Hematopoietic multipotent progenitor cell treated with erythropoietin and hydrocortisone succinate and interleukin-3 and kit ligand, for 15 days (in vitro differentiated cells): ENCODE data around the gene A3GALT2.

ENCODE experiments used
- DNase-seq: peaks from one replicate; pipeline ENCODE4 v3.0.0-alpha.2; 2015; ENCODE audit warnings: low spot score

A3GALT2 gene

DNA sequence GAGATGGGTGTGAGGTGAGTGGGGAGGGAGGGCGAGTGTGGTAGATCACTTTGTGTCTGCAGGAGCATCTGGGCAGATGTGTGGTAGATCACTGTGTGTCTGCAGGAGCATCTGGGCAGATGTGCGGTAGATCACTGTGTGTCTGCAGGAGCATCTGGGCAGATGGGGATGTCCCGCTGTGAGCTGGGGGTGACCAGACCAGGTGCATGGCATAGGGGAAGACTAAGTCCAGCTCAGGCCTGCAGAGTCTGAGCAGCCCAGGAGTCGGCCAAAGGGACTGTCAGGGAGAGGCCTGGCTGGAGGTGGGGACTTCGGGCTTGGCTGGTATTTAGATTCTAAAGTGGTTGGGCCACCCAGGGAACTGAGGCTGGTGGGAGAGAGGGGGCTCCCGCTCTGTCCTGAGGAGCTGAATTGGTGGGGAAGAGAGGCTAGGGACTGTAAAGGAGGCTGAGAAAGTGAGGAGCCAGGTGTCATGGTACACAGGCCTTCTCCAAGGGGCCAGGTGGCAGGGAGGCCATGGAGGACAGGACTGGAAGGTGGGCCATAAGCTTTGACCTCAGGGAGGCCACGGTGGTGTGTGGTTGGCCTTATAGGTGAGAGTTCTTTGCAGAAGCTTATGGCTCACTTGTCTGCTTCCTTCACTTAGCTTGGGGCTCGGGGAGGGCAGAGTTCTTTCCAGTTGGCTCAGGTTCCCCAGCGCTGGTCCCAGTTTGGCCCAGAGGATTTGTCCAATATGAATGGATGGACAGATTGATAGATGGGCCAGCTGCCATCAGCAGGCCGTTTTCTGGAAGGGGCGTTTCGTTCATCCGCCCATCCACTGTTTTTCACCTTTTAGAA is 49.0 kb downstream of the A3GALT2 start:
- DNase-seq, result no peak

GRCh38 chr1:33270808-33271465 is 50.0 kb downstream of the A3GALT2 start:
- DNase-seq, result no peak

- DNase-seq, result no peak
Measured at GRCh38 chr1:33270379-33270778, 50.5 kb downstream of the A3GALT2 start.

DNA sequence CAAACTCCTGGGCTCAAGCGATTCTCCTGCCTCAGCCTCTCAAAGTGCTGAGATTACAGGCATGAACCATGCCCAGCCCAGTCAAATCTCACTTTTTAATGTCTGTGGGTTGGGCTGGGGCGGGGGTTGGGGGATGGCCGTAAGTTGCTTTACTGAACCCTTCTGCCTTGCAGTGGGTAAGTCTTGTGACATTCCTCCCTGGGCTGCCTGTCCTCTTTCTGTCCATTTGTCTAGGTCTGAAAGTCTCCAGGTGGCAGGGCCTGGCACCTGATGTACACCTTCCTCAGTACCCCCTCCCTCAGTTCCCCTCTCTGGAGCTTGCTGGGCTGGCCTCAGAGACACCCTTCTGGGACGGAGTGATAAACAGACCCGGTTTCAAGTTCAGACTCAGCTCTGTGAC is 51.3 kb downstream of the A3GALT2 start:
- no peak for DNase-seq

DNA sequence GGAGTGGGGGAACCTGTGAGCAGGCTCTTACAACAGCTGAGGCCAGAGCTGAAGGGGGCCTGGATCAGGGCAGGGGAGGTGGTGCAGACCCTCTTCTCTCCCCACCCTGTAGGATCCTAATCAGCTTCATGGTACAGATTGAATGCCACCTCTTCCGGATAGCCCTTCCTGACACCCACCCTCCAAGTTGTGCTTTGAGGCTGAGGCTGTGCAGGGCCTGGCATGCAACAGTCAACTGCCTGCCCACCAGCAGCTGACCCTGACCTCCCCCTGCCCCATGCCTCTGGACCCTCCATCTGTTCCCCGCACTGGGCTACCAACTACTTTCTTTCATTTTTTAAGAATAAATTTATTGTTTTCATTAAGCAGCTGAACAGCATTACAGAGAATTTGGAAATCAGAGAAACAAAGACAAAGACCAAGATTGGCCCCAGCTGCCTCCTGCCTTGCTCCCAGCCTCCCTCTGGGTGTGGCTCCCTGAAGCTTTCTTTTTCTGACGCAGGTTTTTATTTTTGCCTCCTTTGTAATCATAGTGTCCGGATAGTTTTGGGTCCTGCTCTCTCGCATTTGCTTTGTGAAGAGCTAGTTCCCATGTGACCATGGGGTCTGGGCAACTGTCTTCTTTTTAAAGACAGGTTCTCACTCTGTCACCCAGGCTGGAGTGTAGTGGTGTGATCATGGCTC is 51.8 kb downstream of the A3GALT2 start:
- DNase-seq, result no peak

- no peak for DNase-seq
Measured at GRCh38 chr1:33268457-33268856, 52.4 kb downstream of the A3GALT2 start.

- no peak for DNase-seq
Measured at GRCh38 chr1:33267468-33268205, 53.3 kb downstream of the A3GALT2 start.

- no peak for DNase-seq
Measured at GRCh38 chr1:33266766-33267165, 54.1 kb downstream of the A3GALT2 start.

DNA sequence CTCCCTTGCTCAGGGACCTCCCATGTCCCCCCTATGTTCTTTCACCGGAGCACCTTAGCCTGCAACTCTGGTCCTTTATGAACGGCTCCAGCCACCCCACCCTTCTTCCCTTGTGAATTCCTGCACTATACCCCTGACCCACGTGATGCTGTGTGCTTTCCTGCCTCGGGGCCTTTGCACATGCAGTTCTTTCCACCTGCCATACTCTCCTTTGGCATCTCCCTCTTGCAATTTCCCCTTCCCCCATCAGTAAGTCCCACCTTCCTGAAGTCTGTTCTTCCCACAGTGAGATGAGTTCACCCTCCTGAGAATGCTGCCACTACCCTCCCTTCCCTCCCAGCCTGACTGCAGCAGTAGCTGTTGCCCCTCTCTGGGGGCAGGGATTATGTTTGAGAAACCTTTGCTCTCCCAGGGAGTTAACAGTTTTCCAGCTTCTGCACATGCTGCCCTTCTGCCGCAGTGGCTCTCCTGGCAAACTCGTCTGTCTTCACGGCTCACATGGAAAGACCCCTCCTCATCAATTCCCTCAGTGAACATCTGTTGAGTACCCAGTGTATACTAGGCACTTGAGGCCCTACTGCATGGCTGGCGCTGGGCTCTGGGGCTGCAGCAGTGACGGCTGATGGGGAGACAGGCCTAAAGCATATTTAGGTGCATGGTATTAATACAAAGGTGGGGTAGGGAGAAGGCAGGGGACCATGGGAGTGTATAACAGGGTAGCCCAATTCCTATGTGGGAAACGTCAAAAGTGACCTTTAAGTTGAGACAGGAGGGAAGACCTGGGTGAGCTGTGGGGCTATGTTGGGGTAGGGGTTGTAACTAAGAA is 54.9 kb downstream of the A3GALT2 start:
- no peak for DNase-seq

- no peak for DNase-seq
Measured at GRCh38 chr1:33263890-33264504, 56.9 kb downstream of the A3GALT2 start.

GRCh38 chr1:33261344-33261743 is 59.6 kb downstream of the A3GALT2 start:
- no peak for DNase-seq

- no peak for DNase-seq
Measured at GRCh38 chr1:33260439-33260838, 60.5 kb downstream of the A3GALT2 start.

DNA sequence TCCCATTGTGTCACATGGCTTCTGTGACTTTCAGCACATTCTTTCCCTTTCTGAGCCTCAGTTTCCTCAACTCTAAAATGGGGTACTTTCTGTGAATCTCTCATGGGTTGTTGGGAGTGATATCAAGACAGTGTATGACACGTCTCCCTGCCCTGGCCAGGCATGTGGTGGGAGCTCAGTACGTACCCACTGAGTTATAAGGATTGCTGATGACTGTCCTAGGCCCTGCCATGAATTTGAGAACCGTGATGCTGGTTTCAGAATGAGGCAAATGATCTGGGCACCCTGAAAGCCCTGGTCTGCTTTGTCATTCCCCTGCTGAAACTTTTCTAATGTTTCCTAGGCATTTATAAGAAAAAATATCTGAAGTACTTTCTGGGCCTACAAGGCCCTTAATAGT is 61.0 kb downstream of the A3GALT2 start:
- DNase-seq, result no peak

DNA sequence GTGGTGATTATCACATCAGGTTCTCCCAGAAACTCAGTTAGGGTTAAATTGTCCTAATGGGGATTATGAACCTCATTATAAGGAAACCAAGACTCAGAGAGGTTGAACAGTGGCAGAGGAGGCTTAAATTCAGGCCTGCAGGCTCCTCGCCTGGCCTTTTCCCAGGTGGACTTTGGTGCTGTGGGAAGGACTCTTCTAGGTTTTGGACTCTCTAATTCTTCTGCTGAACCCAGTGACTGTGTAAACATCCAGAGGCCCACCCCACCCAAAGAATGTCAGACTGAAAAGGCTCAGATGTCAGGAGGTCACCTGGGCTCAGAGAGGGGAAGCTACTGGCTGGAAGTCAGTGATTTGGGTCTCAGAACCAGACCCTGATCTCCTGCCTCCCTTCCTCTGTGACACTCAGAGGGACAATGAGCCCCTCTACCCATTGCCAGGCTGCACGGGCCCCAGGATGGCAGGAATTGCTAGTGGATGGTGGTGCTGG is 62.1 kb downstream of the A3GALT2 start:
- no peak for DNase-seq

- no peak for DNase-seq
Measured at GRCh38 chr1:33257772-33258712, 62.9 kb downstream of the A3GALT2 start.

DNA sequence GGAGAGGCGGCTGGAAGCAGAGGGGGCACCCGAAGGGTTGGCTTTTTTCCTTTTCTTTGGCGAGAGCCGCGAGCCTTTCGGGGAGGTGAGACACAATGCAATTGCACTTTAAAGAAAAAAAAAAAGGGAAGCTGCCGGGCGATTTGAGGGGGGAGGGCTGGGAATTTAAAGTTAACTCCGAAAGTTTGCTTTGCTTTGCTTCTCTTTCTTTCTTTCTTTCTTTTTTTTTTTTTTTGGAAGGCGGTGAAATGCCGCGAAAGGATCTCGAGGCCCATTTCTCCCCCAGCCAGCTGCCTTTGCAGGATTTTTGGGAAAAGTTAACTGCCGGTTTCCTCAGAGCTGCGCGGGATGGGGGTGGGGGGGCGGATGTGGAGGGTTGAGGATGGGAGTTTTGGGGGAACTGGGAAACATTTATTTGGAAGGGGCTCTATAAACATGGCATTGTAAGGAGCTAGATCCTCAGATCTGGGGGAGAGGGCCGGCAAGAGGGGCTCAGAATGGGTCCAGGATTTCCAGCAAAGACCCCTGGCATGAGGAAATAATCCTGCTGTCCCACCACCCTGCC is 63.6 kb downstream of the A3GALT2 start:
- DNase-seq, result no peak
